Left ventricle myocardium inferior (tissue), 1 donor: ENCODE results near the gene RERE. TPM values are rescaled to one million over a fixed set of nuclear protein-coding genes. Genes with fewer than 3 reads are reported as not detected.
"Not testable (repeated sequence)": the region's sequence is repeated elsewhere in the genome, so short reads cannot be mapped to it uniquely, and the experiment has no call there.

Experiments used
- DNase-seq: peaks from one replicate; pipeline ENCODE4 v3.0.0-alpha.2; 2020
- H3K27ac ChIP-seq: fragments of 200-600 bp; replicated peaks from 2 replicates; pipeline ENCODE4 v1.8.0; 2021
- H3K27me3 ChIP-seq: fragments of 200-600 bp; 2 replicates; pipeline ENCODE4 v1.8.0; 2021; ENCODE audit warnings: low read depth
- H3K36me3 ChIP-seq: fragments of 200-600 bp; 2 replicates; pipeline ENCODE4 v1.8.0; 2021
- H3K4me1 ChIP-seq: fragments of 200-600 bp; 2 replicates; pipeline ENCODE4 v1.8.0; 2021
- H3K4me3 ChIP-seq: fragments of 200-600 bp; 2 replicates; pipeline ENCODE4 v1.8.0; 2021; ENCODE audit warnings: mild to moderate bottlenecking, moderate library complexity
- H3K9me3 ChIP-seq: fragments of 200-600 bp; replicated peaks from 2 replicates; pipeline ENCODE4 v1.8.0; 2021
- CTCF ChIP-seq: fragments of 200-600 bp; IDR thresholded peaks from 2 replicates; pipeline ENCODE4 v1.8.0; 2021; ENCODE audit warnings: antibody characterized with exemption, mild to moderate bottlenecking, borderline replicate concordance
- intact Hi-C: fragments of 100-400 bp; cut with micrococcal nuclease; formaldehyde crosslinking; loops from one replicate; pipeline ENCODE4 v1.11.0; 2022
- total RNA-seq: library from RNA; stranded (reverse); fragmentation: NEBNext Ultra II Directional; extraction: Animal tissue kit (Norgen Biotek cat#: 25700); gene quantifications from one replicate; pipeline ENCODE4 v1.2.1, GENCODE V29; 2021
- donor health status: DM: no; HTN: yes; CAD: no; lungs with severe emphysema.

Gene RERE
- total RNA-seq, 1 donor from 2014 or later: 141 TPM

- Histone ChIP-seq H3K9me3 (no peaks in the 10 kb centered on the region), H3K36me3 (no peaks in the 10 kb centered on the region), H3K4me1 (peaks cover 80% of the 10 kb centered on the region), H3K4me3 (peak overlapping the region; percentile 73), H3K27ac (peak overlapping the region; percentile 92), H3K27me3 (no peaks in the 10 kb centered on the region)
- DNase-seq: no peak
- no peak for TF ChIP-seq CTCF
- intact Hi-C loops: no loop called here
Observed at GRCh38 chr1:8701794-8702471, 115.5 kb downstream of the RERE start.

GRCh38 chr1:8699679-8700078 is 117.8 kb downstream of the RERE start:
- Histone ChIP-seq H3K4me1 (peaks cover 70% of the 10 kb centered on the region), H3K9me3 (no peaks in the 10 kb centered on the region), H3K36me3 (no peaks in the 10 kb centered on the region), H3K4me3 (no peak overlapping the region), H3K27ac (no peak overlapping the region), H3K27me3 (no peaks in the 10 kb centered on the region)
- TF ChIP-seq CTCF: no peak
- no peak for DNase-seq
- intact Hi-C loops: no loop called here

GRCh38 chr1:8698937-8699447 is 118.4 kb downstream of the RERE start:
- Histone ChIP-seq H3K4me3 (no peak overlapping the region), H3K27me3 (no peaks in the 10 kb centered on the region), H3K9me3 (no peaks in the 10 kb centered on the region), H3K4me1 (peaks cover 70% of the 10 kb centered on the region), H3K27ac (peak overlapping the region; percentile 10), H3K36me3 (no peaks in the 10 kb centered on the region)
- intact Hi-C loops: no loop called here
- TF ChIP-seq CTCF: no peak
- DNase-seq: no peak

GRCh38 chr1:8698012-8698630 is 119.3 kb downstream of the RERE start:
- no peak for DNase-seq
- H3K4me3 ChIP-seq: no peak overlapping the region
- no peak for TF ChIP-seq CTCF
- no peaks in the 10 kb centered on the region for H3K9me3 ChIP-seq
- no peaks in the 10 kb centered on the region for H3K27me3 ChIP-seq
- intact Hi-C loops: no loop called here
- no peaks in the 10 kb centered on the region for H3K36me3 ChIP-seq
- H3K27ac ChIP-seq: no peak overlapping the region
- H3K4me1 ChIP-seq: peaks cover 73% of the 10 kb centered on the region

- H3K27ac ChIP-seq, H3K36me3 ChIP-seq, H3K27me3 ChIP-seq, DNase-seq, H3K9me3 ChIP-seq, intact Hi-C loops, H3K4me3 ChIP-seq: not testable (repeated sequence)
- peaks cover 57% of the 10 kb centered on the region for H3K4me1 ChIP-seq
Observed at GRCh38 chr1:8695442-8695841, 122.0 kb downstream of the RERE start.

- H3K4me1 ChIP-seq: peaks cover 40% of the 10 kb centered on the region
- TF ChIP-seq CTCF: no peak
- peaks cover 6% of the 10 kb centered on the region for H3K9me3 ChIP-seq
- H3K4me3 ChIP-seq: no peak overlapping the region
- H3K27ac ChIP-seq: no peak overlapping the region
- H3K27me3 ChIP-seq: no peaks in the 10 kb centered on the region
- DNase-seq: no peak
- intact Hi-C loops: no loop called here
- H3K36me3 ChIP-seq: no peaks in the 10 kb centered on the region
Observed at GRCh38 chr1:8693107-8693506, 124.3 kb downstream of the RERE start.
